Stimulated activated CD8-positive, alpha-beta memory T cell treated with anti-CD3 and anti-CD28 coated beads, Interleukin-7, amount 100 ng/mL, for 24 hours (primary cell): ENCODE data around the gene EML1.
"Not testable (repeated sequence)": the region's sequence is repeated elsewhere in the genome, so short reads cannot be mapped to it uniquely, and the experiment has no call there.

Source experiments
- DNase-seq: peaks from one replicate; pipeline ENCODE4 v3.0.0-alpha.2; 2020; ENCODE audit warnings: low read depth

EML1 gene

DNA sequence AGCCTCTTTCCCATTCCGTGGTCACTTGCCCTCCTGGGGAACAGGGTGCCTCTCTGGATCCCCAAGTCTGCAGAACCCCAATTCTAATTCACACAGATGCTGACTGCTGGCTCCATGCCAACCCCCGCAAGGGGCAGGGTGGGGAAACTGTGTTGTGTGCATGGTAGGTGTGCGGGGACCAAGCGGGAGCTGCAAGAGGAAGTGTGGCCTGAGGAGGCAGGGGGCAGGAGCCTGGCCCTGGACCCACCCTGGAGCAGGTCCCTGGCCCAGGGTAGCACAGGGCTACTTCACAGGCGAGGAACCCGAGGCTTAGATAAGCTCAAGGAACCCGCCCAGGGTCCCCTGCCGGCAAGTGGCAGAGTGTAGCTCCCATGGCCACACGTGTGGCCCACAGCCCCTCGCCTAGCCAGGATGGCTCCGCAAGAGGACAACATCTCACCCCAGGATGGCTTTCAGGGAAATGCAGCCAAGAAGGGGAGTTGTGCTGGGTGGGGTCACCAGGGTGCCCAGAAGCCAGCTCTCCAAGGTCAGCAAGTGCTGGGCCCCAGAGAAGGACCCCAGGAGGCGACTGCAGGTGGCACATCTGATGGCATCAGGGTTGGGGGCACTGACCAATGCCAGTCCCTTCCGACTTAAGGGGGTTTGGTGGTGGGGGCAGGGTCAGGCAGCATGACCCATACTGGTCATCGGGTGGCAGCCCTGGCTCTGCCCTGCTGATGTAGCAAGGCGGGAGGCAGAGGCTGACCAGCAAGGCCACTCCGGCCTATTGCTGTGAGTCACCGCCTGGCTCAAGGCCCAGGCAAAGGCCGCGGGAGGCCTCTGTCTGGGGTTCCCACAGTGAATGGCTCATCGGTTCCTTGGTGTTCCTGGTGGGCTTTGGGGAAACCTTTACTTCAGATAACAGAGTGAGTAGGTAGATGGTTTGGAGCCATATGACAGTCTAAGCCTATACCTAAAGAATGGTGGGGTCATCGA is 37.3 kb upstream of the EML1 start:
- no peak for DNase-seq

- no peak for DNase-seq
Measured at GRCh38 chr14:99756796-99757195, 36.4 kb upstream of the EML1 start.

DNA sequence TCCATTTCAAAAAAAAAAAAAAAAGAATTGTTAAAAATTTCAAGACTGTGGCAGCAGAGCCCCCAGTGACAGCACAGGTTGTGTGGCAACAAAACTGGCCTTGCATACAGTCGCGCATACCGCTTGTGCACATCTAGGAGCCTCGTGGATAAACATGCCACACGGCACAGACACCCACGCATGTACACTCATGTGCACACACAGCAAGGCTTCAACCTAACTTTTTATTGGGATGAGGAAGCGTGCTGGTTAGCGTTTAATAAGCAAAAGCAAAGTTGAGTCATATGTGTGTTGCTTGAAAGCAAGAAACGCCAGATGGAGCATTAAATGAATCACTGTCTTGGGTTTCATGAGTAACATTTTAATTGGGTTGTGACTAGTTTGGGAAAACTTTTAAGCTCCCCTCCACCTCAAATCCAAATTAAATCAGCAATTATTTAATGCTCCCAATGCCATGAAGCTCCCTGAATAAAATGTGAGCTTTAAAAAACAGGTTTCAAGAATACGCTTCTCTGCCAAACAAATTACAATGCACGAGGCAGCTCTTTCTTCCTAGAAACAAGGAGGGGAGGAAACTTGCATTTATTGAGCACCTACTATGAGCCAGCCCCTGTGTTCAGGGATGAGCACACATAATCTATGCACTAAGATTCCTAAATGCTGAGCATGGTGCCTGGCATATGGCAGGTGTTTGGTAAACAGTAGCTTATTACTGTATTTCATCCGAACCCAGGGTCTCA is 35.7 kb upstream of the EML1 start:
- no peak for DNase-seq

DNA sequence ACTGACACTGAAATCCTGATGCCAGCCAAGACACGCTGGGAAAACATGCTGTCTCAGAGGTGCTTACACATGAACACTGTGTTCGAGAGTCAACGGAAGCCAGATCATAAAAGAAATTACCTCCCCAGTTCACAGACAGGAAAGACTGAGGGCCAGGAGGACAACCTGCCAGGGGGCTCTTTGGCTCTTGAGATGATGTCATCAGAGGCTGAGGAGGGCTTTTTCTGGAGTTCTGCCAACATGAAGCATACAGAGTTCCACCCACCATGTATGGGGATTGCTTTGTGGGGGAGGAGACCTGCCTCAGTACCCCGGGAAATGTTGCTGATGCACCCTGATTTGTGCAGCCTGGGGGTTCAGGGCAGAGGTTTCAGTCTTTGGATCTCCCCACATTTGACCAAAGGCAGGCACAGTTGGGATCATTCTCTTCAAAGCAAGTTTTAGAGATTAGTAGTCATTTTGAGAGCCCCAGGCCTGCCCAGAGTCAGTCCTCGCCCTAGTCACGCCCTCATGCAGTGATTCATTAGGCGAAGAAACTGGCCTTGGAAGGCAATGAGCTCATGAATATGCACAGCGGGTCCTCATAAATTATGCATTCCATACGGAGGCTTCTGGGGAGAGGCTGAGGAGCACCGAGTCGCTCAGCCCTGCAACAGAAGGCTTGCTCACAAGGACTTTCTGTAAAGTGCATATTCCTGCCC is 34.9 kb upstream of the EML1 start:
- no peak for DNase-seq

DNA sequence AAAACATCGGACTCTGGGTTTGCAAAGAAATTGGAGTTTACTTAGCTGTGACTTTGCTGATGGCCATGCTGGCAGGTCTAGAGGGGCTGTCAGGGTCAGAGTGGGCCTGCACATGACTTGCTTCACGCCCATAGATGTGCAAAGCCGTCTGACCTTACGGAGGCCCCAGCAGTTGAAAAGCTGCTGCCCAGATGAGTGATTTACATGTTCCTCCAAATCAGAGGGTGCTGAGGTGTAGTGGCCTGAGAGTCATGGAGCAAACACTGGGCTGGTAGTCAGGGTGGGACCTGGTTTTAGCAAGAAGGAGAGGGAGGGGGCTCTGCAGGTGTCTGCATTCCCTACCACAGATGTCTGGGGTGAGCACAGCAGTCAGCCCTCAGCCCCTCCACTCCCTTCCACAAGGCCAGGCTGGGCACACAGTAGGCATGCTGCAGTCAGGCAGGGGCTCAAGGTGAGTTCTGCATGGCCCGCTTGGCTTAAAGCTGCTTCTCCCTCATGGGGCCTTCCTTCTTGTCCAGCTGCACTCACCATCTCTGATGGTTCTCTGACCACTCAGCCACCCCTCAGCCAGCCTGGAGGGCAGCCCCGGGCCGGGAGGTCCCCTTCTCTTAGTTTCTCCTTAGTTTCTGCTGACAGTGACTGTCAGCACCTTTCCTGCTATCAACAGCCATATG is 34.2 kb upstream of the EML1 start:
- DNase-seq, result no peak

- DNase-seq, result no peak
Measured at GRCh38 chr14:99759546-99759925, 33.7 kb upstream of the EML1 start.

DNA sequence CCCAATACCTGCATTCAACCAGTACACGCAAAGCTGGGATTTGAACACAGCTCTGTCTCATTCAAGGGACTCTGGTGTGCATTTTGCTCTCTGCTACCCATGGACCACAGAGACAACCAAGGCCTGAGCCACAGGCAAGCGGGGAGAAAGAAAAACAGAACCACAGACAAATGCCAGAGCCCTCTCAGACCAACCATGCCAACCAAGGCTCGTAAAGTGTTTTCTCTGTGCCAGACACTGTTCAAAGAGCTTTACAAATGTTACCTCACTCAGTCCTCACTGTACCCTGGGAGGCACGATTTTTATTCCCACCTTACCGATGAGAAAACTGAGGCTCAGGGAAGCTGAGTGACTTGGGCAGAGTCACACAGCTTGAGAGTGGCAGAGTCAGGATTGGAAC is 32.4 kb upstream of the EML1 start:
- no peak for DNase-seq

GRCh38 chr14:99762911-99763310 is 30.3 kb upstream of the EML1 start:
- not testable (repeated sequence) for DNase-seq

DNA sequence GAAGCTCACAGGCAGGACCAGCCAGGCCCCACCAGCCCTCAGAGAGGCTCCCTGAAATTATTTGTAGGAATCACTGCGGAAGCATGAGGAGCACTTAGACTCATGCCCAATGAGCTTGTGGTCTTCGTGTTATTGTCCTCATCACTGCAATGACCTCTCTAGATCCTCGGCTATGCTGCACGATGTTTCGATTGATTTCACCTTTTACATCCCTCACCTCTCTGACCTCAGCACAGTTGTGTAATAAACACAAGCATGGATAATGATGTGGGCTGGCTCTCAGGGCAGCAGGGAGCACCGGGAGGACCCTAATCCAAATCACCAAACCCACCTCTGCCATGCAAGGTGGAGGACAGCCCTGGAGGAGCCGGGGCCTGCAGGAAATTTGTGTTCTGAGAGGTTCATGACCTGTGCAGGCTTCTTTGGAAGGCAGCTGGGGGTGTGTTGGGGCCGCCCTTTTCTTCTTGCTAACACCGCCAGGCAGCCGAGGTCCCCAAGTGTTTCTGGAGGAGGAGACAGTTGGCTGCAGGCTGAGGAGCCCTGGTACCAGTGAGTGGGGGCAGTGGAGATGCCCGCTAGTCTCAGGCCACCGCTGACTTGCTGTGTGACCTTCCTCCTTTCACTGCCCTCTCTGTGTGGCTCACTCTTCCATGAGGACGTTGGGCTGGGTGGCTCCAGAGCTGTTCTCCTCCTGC is 29.5 kb upstream of the EML1 start:
- no peak for DNase-seq

- no peak for DNase-seq
Measured at GRCh38 chr14:99764222-99764706, 28.9 kb upstream of the EML1 start.

- no peak for DNase-seq
Measured at GRCh38 chr14:99768381-99768780, 24.8 kb upstream of the EML1 start.

GRCh38 chr14:99769123-99769522 is 24.1 kb upstream of the EML1 start:
- no peak for DNase-seq

DNA sequence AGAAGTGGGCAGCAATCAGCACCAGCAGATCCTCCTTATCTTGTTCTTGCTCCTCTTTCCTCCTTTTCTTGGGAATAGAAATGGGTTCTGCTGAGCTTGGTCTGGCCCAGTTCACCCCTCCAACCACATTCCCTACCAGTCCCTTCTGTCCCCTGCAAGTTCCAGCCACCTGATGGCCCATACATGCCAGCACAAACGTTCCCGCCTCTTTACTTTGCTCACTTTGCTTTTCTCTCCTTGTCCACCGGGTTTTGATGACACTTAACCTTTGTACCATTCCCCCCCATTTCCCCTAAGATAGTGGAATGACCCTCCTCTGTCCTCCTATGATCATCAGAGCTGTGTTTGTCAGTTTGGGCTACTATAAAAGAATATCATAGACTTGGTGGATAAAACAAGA is 23.4 kb upstream of the EML1 start:
- no peak for DNase-seq

DNA sequence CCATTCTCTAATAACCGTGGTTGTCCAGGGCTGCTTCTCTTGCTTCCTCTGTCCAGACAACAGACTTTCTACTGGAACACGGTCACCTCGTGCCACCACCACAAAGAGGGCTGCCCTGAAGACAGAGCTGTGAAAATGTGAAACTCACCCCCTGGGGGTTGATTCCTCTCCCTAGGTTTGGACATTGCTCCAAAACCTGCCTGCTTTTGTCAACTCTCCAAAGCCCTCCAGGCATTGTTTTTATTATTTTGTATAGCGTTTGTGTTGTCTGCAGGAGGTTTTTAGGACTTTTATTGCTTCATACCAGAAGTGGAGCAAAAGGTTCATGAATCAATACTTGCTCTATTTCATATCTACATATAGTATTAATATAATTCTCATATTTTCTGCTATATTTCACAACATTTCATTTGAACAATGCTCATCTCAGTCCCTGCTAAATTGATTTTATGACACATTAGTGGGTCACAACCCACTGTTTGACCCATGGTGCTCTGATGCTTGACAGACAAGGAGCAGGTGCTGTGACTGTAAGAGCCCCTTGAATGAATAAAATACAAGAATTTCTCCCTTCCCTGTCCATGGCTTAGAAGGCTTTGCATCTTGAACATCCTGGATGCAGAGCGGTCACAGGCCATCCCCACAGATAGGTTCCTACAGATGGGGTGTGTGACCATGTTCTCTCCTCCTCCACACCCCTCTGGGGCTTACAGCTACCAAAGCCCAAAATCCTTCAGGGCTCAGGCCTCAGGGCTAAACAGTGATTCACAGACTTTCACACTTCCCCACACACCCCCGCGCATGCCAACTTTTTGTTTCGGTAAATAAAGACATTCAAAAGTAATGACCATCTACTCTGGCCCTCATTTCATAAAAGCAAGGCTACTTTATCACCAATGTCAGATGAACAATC is 20.6 kb upstream of the EML1 start:
- DNase-seq, result no peak

DNA sequence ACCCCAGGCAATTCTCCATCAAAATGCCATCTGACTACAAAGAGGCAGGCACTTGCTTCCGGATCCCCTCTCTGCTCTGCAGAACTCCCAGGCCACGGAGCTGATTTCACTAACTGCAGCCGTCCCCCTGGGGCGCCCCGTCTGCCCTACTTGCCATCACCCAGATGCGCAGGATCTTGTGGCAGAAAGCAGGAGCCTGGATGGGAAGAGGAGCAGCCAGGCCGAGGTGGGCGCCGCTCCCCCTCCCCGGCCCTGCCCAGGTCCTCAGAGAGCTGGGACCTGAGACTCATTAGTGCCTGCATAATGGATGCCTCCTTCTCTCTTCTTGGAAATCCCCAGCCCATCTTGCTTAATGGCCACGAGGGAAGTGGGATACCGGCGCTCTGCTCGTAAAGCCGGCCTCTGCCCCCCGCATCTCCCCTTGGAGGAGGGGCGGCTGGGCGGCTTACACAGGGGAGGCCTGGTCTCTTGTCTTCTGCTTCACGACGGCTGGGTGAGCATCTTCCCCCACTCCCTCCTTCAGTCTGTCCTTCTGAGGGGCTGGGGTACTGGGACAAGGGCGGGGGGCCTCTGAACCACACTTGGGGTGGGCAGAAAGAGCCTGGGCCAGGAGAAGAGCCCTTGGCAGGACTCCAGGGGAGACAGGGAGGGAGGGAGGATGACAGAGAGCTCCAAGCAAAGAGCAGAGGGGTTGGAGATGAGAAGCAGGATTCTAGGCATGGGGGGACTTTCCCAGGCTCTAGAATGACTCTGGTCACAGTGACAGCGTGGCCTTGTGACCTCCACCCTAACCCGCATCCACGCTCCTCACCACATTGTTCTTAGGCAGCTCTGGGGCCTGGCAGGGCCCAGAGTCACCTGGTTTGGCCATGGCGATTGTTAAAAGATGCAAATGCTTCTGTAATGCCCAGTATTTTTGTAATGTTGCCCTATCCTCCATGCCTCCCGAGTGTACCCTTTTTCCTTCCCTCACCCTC is 19.4 kb upstream of the EML1 start:
- no peak for DNase-seq

GRCh38 chr14:99774556-99775307 is 18.5 kb upstream of the EML1 start:
- no peak for DNase-seq

GRCh38 chr14:99775351-99775750 is 17.9 kb upstream of the EML1 start:
- DNase-seq, result no peak

DNA sequence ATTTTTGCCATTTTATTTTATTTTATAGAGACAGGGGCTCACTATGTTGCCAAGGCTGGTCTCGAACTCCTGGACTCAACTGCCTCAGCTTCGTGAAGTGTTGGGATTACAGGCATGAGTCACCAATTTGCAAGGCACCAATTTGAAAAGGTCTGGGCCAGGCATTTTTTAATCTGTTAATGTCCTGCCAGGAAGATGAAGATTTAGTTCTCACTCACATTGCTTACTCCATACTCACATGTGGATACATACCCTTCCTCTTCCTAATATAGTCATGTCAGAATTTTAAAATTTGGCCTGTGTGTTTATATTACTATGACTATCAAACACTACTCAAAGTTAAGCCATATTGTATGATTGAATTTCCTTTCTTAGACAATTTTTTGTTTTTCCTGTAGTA is 15.3 kb upstream of the EML1 start:
- no peak for DNase-seq
